SK-N-SH (cell line): ENCODE measurements around the gene ZNF649. TPM values are rescaled to one million over a fixed set of nuclear protein-coding genes. Genes with fewer than 3 reads are reported as not detected.

Experiments
- CTCF ChIA-PET: fragments of 300-600, 350-600 bp; formaldehyde crosslinking; extraction: SDS; loops from one replicate; lab custom pipeline; 2021; lab: Yijun Ruan, JAX
- POLR2A ChIA-PET: fragments of 350-600 bp; sonication (Branson Sonifier 250); formaldehyde crosslinking; extraction: SDS; loops from one replicate; lab custom pipeline; 2020; ENCODE audit warnings: antibody characterized with exemption, inconsistent platforms; lab: Yijun Ruan, JAX
- DNase-seq: peaks from one replicate; pipeline ENCODE4 v3.0.0; 2012
- H2AFZ ChIP-seq: fragments of 200-600 bp; sonication (generic); 2 replicates; pipeline ENCODE4 v1.8.1; 2016; ENCODE audit warnings: antibody characterized with exemption, mild to moderate bottlenecking, low read depth
- H3F3A ChIP-seq: fragments of 200-600 bp; sonication (generic); replicated peaks from 2 replicates; pipeline ENCODE3; 2016; ENCODE audit warnings: antibody characterized with exemption, mild to moderate bottlenecking; ENCODE audit not compliant: insufficient read depth
- H3K27ac ChIP-seq, 2 experiments: fragments of 200-500 bp in 1 of 2; fragments of 200-600 bp in 1 of 2; sonication (Bioruptor generic) in 1 of 2; sonication (generic), shearing (Covaris generic) in 1 of 2; 2 replicates each; pipeline versions ENCODE4 v1.5.1 to v1.6.1; 2014 to 2016; ENCODE audit warnings: low read depth in 2 of 2, inconsistent platforms in 1 of 2, low read length in 1 of 2, mild to moderate bottlenecking in 1 of 2, mixed read lengths in 1 of 2
- H3K27me3 ChIP-seq: fragments of 200-600 bp; sonication (generic), shearing (Covaris generic); 2 replicates; pipeline ENCODE4 v1.6.1; 2016; ENCODE audit warnings: mixed run types; ENCODE audit not compliant: insufficient read depth
- H3K36me3 ChIP-seq, 2 experiments: fragments of 200-500 bp in 1 of 2; fragments of 200-600 bp in 1 of 2; sonication (Bioruptor generic) in 1 of 2; sonication (generic) in 1 of 2; replicated peaks in 1 of 2; 2 replicates each; pipeline versions ENCODE3 to v1.5.1; 2014 to 2016; ENCODE audit warnings: low read length in 1 of 2, mild to moderate bottlenecking in 1 of 2; ENCODE audit not compliant: insufficient read depth in 2 of 2, control insufficient read depth in 1 of 2
- H3K4me1 ChIP-seq, 2 experiments: fragments of 200-500 bp in 1 of 2; fragments of 200-600 bp in 1 of 2; sonication (Bioruptor generic) in 1 of 2; sonication (generic), shearing (Covaris generic) in 1 of 2; 2 replicates each; pipeline versions ENCODE4 v1.5.1 to v1.6.1; 2014 to 2016; ENCODE audit warnings: low read depth in 1 of 2, low read length in 1 of 2, mixed run types in 1 of 2; ENCODE audit not compliant: insufficient read depth in 2 of 2, control insufficient read depth in 1 of 2
- H3K4me2 ChIP-seq: fragments of 200-600 bp; sonication (generic), shearing (Covaris generic); 2 replicates; pipeline ENCODE4 v1.6.1; 2017; ENCODE audit warnings: mixed run types
- H3K4me3 ChIP-seq, 2 experiments: fragments of 200-500 bp in 1 of 2; fragments of 200-600 bp in 1 of 2; sonication (Bioruptor generic) in 1 of 2; sonication (generic), shearing (Covaris generic) in 1 of 2; 2 replicates each; pipeline versions ENCODE4 v1.5.1 to v1.8.1; 2014 to 2016; ENCODE audit warnings: low read depth in 2 of 2, inconsistent platforms in 1 of 2, low read length in 1 of 2, mild to moderate bottlenecking in 1 of 2, mixed read lengths in 1 of 2, moderate library complexity in 1 of 2
- H3K79me2 ChIP-seq: fragments of 200-600 bp; sonication (generic); 2 replicates; pipeline ENCODE4 v1.8.1; 2017; ENCODE audit warnings: mild to moderate bottlenecking; ENCODE audit not compliant: insufficient read depth
- H3K9ac ChIP-seq: fragments of 200-600 bp; sonication (generic); 2 replicates; pipeline ENCODE4 v1.6.1; 2017; ENCODE audit warnings: mixed run types
- H3K9me2 ChIP-seq: fragments of 200-600 bp; sonication (generic); 2 replicates; pipeline ENCODE4 v1.6.1; 2017; ENCODE audit warnings: mixed run types
- H3K9me3 ChIP-seq: fragments of 200-600 bp; sonication (generic); 2 replicates; pipeline ENCODE4 v1.6.1; 2017; ENCODE audit warnings: mixed run types, mild to moderate bottlenecking, moderate library complexity
- H4K20me1 ChIP-seq: fragments of 200-600 bp; sonication (generic); 2 replicates; pipeline ENCODE4 v1.6.1; 2017; ENCODE audit warnings: mild to moderate bottlenecking, mixed run types; ENCODE audit not compliant: insufficient read depth
- CHD2 ChIP-seq: fragments of 150-350 bp; IDR thresholded peaks from 2 replicates; pipeline ENCODE4 v1.6.1; 2018; ENCODE audit warnings: low read length; ENCODE audit not compliant: partially characterized antibody
- CTCF ChIP-seq: fragments of 200-600 bp; sonication (generic); IDR thresholded peaks from 2 replicates; pipeline ENCODE4 v1.6.1; 2017; ENCODE audit warnings: antibody characterized with exemption, mild to moderate bottlenecking, moderate library complexity
- EP300 ChIP-seq, 2 experiments: IDR thresholded peaks; 2 replicates each; pipeline versions ENCODE4 v1.4.0 to v1.6.1; 2012; ENCODE audit warnings: borderline replicate concordance in 1 of 2, low read depth in 1 of 2, low read length in 1 of 2
- EZH2phosphoT487 ChIP-seq: fragments of 200-600 bp; sonication (generic); IDR thresholded peaks from 2 replicates; pipeline ENCODE4 v1.6.1; 2017; ENCODE audit warnings: low read depth, mixed run types, mild to moderate bottlenecking, antibody characterized with exemption, moderate library complexity, borderline replicate concordance
- FOSL2 ChIP-seq: IDR thresholded peaks from 2 replicates; pipeline ENCODE4 v1.4.0; 2012; ENCODE audit warnings: low read depth, mild to moderate bottlenecking, moderate library complexity, borderline replicate concordance
- FOXJ3 ChIP-seq: sonication (generic); formaldehyde crosslinking; IDR thresholded peaks from 2 replicates; pipeline ENCODE4 v1.5.1; 2020; ENCODE audit warnings: mild to moderate bottlenecking, missing genetic modification reagents
- GATA2 ChIP-seq: sonication (generic); formaldehyde crosslinking; IDR thresholded peaks from 2 replicates; pipeline ENCODE4 v1.5.0; 2020; ENCODE audit warnings: mild to moderate bottlenecking, missing genetic modification reagents
- JUND ChIP-seq: IDR thresholded peaks from 2 replicates; pipeline ENCODE4 v1.4.0; 2012
- MAX ChIP-seq: IDR thresholded peaks from 2 replicates; pipeline ENCODE4 v1.4.0; 2012; ENCODE audit warnings: low read depth
- MEF2A ChIP-seq: IDR thresholded peaks from 2 replicates; pipeline ENCODE4 v1.4.0; 2012; ENCODE audit warnings: low read depth, borderline replicate concordance
- MXI1 ChIP-seq: IDR thresholded peaks from 2 replicates; pipeline ENCODE4 v1.6.1; 2012; ENCODE audit warnings: mild to moderate bottlenecking, low read depth, low read length, improper control_type of control experiment
- NRF1 ChIP-seq: IDR thresholded peaks from 2 replicates; pipeline ENCODE4 v1.6.1; 2012; ENCODE audit warnings: low read depth, mild to moderate bottlenecking, low read length
- PBX3 ChIP-seq: IDR thresholded peaks from 2 replicates; pipeline ENCODE4; 2012
- POLR2AphosphoS5 ChIP-seq: IDR thresholded peaks from 2 replicates; pipeline ENCODE4 v1.6.1; 2012; ENCODE audit warnings: low read depth, low read length
- RAD21 ChIP-seq: IDR thresholded peaks from 2 replicates; pipeline ENCODE4 v1.6.1; 2012; ENCODE audit warnings: mild to moderate bottlenecking, low read length
- RCOR1 ChIP-seq: fragments of 150-350 bp; IDR thresholded peaks from 2 replicates; pipeline ENCODE4 v1.6.1; 2017; ENCODE audit warnings: antibody characterized with exemption, low read length
- SIN3A ChIP-seq: IDR thresholded peaks from 2 replicates; pipeline ENCODE4 v1.6.1; 2012; ENCODE audit warnings: low read depth, mild to moderate bottlenecking, low read length, moderate library complexity, borderline replicate concordance
- SMC3 ChIP-seq: IDR thresholded peaks from 2 replicates; pipeline ENCODE4 v1.6.1; 2012; ENCODE audit warnings: low read depth, low read length, improper control_type of control experiment
- TAF1 ChIP-seq: IDR thresholded peaks from 2 replicates; pipeline ENCODE4 v1.6.1; 2012; ENCODE audit warnings: low read depth, mild to moderate bottlenecking, low read length, moderate library complexity, borderline replicate concordance
- TCF12 ChIP-seq: IDR thresholded peaks from 2 replicates; pipeline ENCODE4 v1.4.0; 2012
- TEAD4 ChIP-seq: IDR thresholded peaks from 2 replicates; pipeline ENCODE4 v1.4.0; 2012; ENCODE audit warnings: mild to moderate bottlenecking, borderline replicate concordance; ENCODE audit not compliant: insufficient read depth
- USF1 ChIP-seq: IDR thresholded peaks from 2 replicates; pipeline ENCODE4 v1.4.0; 2012; ENCODE audit warnings: low read depth, borderline replicate concordance
- WGBS: methylation state at CpG from one replicate; pipeline ENCODE4 v1.1.6; 2017; ENCODE audit warnings: low lambda C conversion rate; 5-methylcytosine and 5-hydroxymethylcytosine counted together
- polyA plus RNA-seq, 3 experiments: library from polyadenylated mRNA; depleted of rRNA; stranded (reverse); fragments of >200 nt; gene quantifications; 2 replicates each; pipeline ENCODE4 v1.2.3, GENCODE V29; 2012

ZNF649 gene
- polyA plus RNA-seq, 1 of the 3 experiments (the other 2 are of a cell fraction), result 1.5 TPM

GRCh38 chr19:51921949-51922348, 17.1 kb upstream of the ZNF649 start:
- Histone ChIP-seq H3K27me3 (no peaks in the 10 kb centered on the region), H4K20me1 (no peaks in the 10 kb centered on the region), H3K27ac (no peak overlapping the region), H3K4me3 (no peak overlapping the region), H3K4me1 (no peaks in the 10 kb centered on the region), H3K79me2 (no peaks in the 10 kb centered on the region), H3K4me2 (no peak overlapping the region), H3F3A (no peaks in the 10 kb centered on the region), H3K36me3 (no peaks in the 10 kb centered on the region), H2AFZ (no peak overlapping the region), H3K9me2 (no peaks in the 10 kb centered on the region), H3K9ac (no peak overlapping the region), H3K9me3 (peaks cover 29% of the 10 kb centered on the region; the same call in 1 of the 2 replicates)
- WGBS, result 32% methylated on average over 8 of the region's 8 CpGs
- no peak for TF ChIP-seq POLR2AphosphoS5
- no peak for TF ChIP-seq USF1
- TF ChIP-seq EP300 (IDR thresholded peaks at IDR 0.05; ENCODE audit: borderline replicate concordance in 1 of 2, low read depth in 1 of 2, low read length in 1 of 2), result no peak
- no peak for TF ChIP-seq MAX
- TF ChIP-seq EZH2phosphoT487, result no peak
- TF ChIP-seq TEAD4, result no peak
- TF ChIP-seq MXI1, result no peak
- TF ChIP-seq CHD2, result no peak
- TF ChIP-seq TAF1, result no peak
- no peak for TF ChIP-seq TCF12
- TF ChIP-seq SMC3, result no peak
- no peak for TF ChIP-seq FOSL2
- TF ChIP-seq JUND, result no peak
- no peak for TF ChIP-seq GATA2
- no peak for TF ChIP-seq RAD21
- no peak for TF ChIP-seq PBX3
- TF ChIP-seq FOXJ3 (CRISPR knock-in tag), result no peak
- CTCF ChIA-PET, result no interaction called here
- POLR2A ChIA-PET, result no interaction called here
- DNase-seq, result no peak

- H3K4me3 ChIP-seq, result no peak overlapping the region
- H3K27ac ChIP-seq, result no peak overlapping the region
- H4K20me1 ChIP-seq, result no peaks in the 10 kb centered on the region
- H3K79me2 ChIP-seq, result no peaks in the 10 kb centered on the region
- H3K9ac ChIP-seq, result no peak overlapping the region
- no peak overlapping the region for H2AFZ ChIP-seq
- H3K4me2 ChIP-seq, result no peak overlapping the region
- no peaks in the 10 kb centered on the region for H3K36me3 ChIP-seq
- 6% methylated on average over 2 of the region's 3 CpGs for WGBS
- CTCF ChIA-PET, result no interaction called here
- peaks cover 30% of the 10 kb centered on the region; the same call in 1 of the 2 replicates for H3K9me3 ChIP-seq
- H3K27me3 ChIP-seq, result no peaks in the 10 kb centered on the region
- no peaks in the 10 kb centered on the region for H3K4me1 ChIP-seq
- no peaks in the 10 kb centered on the region for H3F3A ChIP-seq
- no peak for DNase-seq
- POLR2A ChIA-PET, result no interaction called here
- no peaks in the 10 kb centered on the region for H3K9me2 ChIP-seq
- TF ChIP-seq NRF1 (no peak), MXI1 (no peak), PBX3 (no peak), MEF2A (no peak), CHD2 (no peak), RCOR1 (no peak), FOXJ3 (CRISPR knock-in tag) (no peak), TEAD4 (no peak), CTCF (no peak), SIN3A (no peak)
Observed at GRCh38 chr19:51919606-51920005, 14.8 kb upstream of the ZNF649 start.
